GM21619 (cell line): ENCODE results near the gene ARL2.
"Not testable (repeated sequence)": the region's sequence is repeated elsewhere in the genome, so short reads cannot be mapped to it uniquely, and the experiment has no call there.

ENCODE experiments used
- ATAC-seq: cut with Tn5 transposase; IDR thresholded peaks from one replicate; pipeline ENCODE4 v1.9.1; 2021; ENCODE audit not compliant: unreplicated experiment

ARL2 gene

GRCh38 chr11:65003968-65004367, 10.0 kb upstream of the ARL2 start:
- not testable (repeated sequence) for ATAC-seq

DNA sequence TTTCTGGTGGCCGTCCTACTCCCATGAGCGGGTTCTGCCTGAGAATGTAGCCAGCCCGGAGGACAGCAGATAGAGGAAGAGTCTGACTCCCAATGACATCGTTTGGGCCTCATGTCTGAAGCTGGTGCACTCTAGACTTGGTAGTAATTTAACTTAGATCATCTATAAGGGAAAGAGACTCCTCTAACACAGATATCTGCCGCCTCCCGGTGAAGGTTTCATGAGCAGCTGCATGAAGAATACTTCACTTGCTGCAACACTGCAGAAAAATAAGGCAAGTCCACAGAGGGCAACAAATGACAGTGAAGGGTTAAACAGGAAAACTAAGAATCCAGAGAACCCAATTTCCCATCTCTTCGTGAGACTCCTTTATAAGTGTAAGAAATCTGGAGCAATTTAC, 5.9 kb upstream of the ARL2 start:
- ATAC-seq, result no peak

- no peak for ATAC-seq
Measured at GRCh38 chr11:65008873-65009272, 5.1 kb upstream of the ARL2 start.

GRCh38 chr11:65013130-65013887, 651 bp upstream of the ARL2 start:
- peak; percentile 61 for ATAC-seq

- no peak for ATAC-seq
Measured at GRCh38 chr11:65014726-65015227, 817 bp downstream of the ARL2 start.

GRCh38 chr11:65016705-65017104, 2.7 kb downstream of the ARL2 start:
- ATAC-seq, result no peak

DNA sequence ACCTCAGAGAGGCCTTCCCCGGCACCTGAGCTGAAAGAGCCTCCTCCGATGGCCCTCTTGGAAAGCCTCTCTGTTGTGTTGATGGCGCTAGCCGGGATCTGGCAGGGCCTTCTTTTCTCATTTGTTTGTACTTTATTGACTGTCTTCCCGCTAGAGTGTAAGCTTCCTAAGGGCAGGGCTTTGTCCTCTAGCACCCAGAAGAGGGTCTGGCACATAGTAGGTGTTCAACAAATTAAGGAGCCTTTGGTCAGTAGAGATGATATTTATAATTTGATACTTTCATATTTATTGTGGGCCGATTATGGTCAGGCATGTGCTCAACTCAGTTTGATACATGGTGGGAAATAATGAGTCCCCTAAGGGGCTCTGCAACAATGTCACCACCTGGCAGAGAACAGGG, 4.0 kb downstream of the ARL2 start:
- ATAC-seq, result no peak

DNA sequence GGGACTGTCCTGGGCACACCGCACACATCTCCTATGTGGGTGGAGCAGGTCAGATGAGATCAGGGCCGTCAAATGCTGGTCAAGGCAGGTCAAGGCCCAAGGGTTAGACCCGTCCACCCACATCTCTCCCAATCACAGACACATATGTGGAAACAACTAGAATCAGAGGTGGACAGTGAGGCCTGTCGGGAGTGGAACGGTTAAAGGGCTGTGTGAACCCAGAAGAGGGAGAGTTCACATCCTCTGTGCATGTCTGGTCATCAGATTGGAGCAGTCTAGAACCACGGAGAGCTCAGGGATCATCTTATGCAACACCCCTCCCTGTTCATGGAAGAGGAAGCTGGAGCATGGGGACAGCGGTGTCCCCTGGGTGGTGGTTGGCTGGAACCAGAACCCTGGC, 5.9 kb downstream of the ARL2 start:
- no peak for ATAC-seq

DNA sequence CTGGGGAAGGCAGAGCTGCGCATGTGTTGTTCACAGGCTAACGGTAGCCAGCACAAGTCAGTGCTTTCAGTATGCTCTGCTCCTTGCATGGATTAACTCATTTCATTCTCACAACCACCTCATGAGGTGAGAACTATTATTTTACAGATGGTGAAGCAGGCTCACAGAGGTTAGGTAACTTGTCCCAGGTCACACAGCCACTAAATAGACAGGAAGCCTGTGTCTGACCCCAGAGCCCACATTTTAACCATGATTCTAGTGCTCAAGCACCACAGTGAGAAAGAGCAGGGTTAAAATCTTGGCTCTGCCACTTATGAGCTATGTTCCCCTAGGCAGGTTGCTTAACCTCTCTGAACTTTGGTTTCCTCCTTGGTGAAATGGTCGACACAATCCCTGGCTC, 7.0 kb downstream of the ARL2 start:
- no peak for ATAC-seq

GRCh38 chr11:65021509-65021908, 7.5 kb downstream of the ARL2 start:
- ATAC-seq, result no peak

DNA sequence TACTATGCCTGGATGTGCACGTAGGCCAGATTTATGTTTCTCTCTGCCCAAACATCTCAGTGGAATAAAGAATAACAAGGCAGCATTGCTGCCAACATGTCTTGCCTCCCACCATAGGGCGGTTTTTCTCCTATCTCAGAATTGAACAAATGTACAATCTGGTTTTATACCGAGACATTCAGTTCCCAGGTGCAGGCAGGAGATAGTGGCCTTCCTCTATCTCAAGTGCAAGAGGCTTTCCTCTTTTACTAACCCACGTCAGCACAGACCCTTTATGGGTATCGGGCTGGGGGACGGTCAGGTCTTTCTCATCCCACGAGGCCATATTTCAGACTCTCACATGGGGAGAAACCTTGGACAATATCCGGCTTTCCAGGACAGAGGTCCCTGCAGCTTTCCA, 9.5 kb downstream of the ARL2 start:
- not testable (repeated sequence) for ATAC-seq

GRCh38 chr11:65026810-65027209, 12.8 kb downstream of the ARL2 start:
- no peak for ATAC-seq

GRCh38 chr11:65027213-65028067, 13.5 kb downstream of the ARL2 start, which contains the start of gene SNX15:
SNX15 (plus strand) TSS chr11:65027439; CDS start chr11:65027538, 99 bp downstream.
- ATAC-seq, result peak; percentile 79

- ATAC-seq, result no peak
Measured at GRCh38 chr11:65032216-65032615, 18.3 kb downstream of the ARL2 start.

GRCh38 chr11:65034423-65034822, 20.5 kb downstream of the ARL2 start:
- no peak for ATAC-seq

GRCh38 chr11:65035579-65035978, 21.6 kb downstream of the ARL2 start:
- no peak for ATAC-seq

DNA sequence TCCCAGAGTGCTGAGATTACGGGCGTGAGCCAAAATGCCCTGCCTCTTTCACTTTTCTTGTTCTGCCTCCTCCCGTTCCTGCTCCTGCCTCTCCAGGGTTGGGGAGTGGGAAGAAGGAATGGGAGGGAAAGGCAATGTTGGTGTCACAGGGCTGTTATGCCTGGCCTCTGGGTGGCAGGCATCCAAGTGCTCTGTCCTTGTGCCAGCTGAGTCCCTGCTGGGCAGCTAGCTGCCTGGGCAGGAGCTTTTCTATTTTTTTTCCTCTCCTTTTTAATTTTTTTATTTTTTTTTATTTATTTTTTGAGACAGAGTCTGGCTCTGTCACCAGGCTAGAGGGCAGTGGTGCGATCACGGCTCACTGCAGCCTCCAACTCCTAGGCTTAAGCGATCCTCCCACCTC, 23.0 kb downstream of the ARL2 start:
- no peak for ATAC-seq

GRCh38 chr11:65040520-65040846, 26.5 kb downstream of the ARL2 start:
- ATAC-seq, result no peak

DNA sequence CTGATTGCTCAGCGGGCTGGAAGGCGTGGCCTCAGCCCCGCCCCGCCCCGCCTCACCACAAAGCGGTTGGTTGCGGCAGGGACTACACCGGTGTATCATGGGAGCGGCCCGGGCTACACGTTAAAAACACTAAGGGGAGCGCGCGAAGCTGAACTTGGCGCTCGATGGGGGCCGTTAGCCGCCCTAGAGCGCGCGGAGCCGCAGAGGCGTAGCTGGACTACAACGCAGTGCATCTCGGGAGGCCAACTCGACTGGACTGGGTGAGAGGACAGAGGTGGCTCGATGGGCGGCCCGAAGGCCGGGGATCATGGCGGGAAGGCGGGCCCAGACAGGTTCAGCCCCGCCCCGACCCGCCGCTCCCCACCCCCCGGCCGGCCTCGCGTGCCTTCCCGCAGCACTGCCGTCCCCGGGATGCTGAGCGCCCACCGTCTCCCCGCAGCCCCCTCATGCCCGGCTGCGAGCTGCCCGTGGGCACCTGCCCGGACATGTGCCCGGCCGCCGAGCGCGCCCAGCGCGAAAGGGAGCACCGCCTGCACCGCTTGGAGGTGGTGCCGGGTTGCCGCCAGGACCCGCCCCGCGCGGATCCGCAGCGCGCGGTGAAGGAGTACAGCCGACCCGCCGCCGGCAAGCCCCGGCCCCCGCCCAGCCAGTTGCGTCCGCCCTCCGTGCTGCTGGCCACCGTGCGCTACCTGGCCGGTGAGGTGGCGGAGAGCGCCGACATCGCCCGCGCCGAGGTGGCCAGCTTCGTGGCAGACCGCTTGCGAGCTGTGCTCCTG, 27.1 kb downstream of the ARL2 start, which contains the start of gene SAC3D1:
Gene SAC3D1 (plus strand): TSS at position 364 of the 776 bp plus-strand sequence. CDS start 83 bp downstream, at position 447.
- ATAC-seq, result peak; percentile 82

GRCh38 chr11:65042891-65043290, 28.9 kb downstream of the ARL2 start:
- ATAC-seq, result no peak

DNA sequence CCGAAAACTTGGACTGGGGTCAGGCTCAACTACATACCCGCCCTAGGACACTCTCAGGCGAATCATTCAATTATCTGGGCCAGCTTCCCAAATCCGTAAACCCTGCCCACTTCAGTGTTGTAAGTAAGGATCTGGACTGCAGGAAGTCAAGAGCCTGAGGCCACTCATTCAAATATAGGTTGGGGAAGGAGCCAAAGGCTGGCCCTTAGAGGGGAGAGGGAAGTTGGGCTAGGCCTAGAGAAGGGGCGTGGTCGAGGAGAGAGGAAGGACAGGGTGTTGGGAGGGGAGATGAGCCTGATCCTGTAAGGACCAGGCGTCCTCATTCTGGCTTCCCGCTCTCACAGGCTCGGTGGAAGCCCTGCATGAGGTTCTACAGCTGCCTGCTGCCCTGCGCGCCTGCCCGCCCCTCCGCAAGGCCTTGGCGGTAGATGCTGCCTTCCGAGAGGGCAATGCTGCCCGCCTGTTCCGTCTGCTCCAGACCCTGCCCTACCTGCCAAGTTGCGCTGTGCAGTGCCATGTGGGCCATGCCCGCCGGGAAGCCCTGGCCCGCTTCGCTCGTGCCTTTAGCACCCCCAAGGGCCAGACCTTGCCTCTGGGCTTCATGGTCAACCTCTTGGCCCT, 30.0 kb downstream of the ARL2 start:
- no peak for ATAC-seq
